ENCODE measurements around the gene GFOD1.
"Not testable (repeated sequence)": the region's sequence is repeated elsewhere in the genome, so short reads cannot be mapped to it uniquely, and the experiment has no call there.

The GFOD1 gene

DNA sequence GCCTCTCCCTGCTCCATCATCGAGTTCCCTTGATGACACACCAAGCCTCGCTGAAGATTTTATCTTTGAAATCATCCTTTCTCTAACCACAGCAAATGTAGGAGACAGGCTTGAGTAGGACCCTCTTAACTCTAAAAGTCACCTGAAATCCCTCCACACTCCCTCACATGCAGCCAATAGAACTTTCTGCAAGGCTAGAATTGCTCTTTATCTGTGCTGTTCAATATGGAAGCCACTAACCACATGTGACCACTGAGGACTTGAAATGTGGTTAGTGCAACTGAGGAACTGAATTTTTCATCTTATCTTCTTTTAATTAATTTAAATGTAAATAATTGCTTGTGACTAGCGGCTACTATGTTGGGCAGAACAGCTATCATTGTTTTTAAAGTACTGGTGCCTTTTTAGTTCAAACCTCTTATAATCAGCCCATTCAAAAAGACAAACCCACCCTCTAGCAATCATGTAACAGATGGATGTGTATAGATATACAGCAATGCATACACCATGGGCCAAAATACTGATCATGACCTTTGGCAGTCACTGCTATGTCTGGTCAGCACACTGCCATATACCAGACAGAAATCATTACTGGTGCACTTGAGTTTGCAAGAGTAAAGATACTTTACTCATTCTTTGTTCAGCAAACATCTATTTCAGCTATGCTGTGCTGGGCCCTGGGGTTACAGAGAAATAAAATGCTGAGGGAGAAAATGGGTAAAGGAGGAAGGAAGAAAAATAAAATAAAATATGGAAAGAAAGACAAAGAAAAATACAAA, 50.0 kb downstream of the GFOD1 start:
- DNase-seq = no peak

DNA sequence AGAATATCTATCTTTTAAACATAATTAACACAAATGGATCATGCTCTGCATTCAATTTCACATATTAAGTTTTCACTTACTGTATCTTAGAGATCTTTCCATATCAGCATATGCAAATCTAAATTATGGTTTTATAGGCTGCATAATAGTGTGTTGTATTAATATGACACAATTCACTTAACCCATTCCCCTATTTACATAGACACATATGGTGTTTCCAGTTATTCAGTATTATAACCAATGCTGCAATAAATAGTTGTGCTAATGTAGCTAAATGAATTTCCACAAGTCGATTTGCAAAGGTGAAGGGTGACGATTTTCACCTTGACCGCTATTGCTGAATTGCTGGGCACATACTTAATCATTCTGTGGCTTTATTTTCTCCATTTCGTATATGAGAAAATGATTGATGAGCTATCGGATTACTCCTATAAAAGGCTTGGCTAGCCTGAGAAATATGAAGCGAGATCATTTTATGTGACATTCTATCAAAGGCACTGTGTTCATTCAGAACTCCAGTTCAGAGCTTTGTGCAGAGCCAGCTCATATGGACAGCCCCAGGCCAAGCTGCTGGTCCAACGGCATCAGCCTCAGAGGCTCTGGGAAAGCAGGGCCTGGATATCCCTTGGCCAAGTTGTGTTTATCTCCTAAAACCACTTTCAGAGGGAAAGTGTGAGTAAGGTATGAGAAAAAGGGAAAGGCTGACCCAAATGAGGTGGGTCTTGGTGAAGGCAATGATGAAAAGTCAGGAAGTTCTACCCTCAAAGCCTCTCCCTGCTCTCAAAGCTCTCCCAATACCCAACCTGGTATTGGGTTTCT, 50.8 kb downstream of the GFOD1 start:
- no peak for DNase-seq

DNA sequence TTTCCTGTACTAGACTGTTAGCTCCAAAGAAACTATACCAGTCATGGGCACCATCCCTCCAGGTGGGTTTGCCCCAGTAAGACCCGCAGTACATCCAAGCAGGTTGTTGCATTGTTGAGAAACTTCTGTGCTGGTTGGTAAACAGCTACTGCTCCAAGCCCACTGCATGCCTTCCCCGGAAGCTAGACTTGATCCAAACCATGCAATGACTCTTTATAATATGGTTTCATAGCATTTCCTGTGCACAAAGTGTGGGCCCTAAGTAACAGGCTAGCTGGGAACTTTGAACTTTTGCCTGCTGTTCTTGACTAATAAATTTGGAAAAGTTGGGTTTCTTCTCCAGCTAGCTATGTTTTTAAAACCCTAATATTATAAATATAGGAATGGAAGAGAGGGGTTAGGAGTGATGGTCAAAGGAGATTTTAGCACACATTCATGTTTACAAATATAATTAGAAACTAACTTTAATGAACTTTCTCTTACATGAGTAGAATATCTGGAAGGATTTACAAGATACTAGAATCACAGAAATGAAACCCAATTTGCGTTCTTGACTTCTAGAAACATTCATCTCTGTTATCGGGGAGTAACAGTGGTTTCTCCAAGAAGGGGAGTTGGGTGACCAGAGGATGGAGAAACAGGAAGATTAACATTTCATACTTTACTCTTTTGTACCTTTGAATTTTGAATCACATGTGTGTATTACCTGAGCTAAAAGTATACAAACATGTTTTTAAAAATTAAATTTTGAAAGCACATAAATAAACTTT, 51.7 kb downstream of the GFOD1 start:
- DNase-seq = no peak

DNA sequence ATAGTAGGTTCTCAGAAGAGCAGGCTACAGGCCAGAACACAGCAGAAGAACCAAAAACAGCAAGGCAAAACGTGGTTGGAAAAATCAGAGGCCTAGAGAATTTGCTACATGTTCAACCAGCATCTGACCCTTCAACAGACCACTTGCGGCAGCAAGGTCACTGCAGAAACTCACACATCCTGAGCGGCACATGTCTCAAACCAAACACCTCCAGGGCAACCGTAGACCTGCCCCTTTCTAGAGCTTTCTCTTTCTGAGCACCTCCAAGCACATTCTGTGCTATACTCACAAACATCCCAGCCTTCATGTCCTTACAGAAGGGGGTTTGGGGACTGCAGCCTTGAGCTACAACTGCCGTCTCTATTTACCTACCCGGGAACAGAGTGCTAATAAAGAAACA, 52.6 kb downstream of the GFOD1 start:
- no peak for DNase-seq

DNA sequence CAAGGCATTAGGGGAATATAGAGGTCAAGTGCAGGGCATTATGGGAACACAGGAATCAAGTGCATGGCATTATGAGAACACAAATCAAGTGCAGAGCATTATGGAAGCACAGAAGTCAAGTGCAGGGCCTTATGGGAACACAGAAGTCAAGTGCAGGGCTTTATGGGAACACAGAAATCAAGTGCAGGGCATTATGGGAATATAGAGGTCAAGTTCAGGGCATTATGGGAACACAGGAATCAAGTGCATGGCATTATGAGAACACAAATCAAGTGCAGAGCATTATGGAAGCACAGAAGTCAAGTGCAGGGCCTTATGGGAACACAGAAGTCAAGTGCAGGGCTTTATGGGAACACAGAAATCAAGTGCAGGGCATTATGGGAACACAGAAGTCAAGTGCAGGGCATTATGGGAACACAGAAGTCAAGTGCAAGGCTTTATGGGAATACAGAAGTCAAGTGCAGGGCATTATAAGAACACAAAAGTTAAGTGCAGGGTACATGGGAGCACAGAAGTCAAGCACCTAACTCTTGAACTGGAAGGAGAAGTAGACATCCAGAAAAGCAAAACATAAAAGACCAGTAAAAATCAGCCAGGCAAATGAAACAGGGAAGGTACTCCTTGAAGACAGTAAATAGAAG, 53.1 kb downstream of the GFOD1 start:
- not testable (repeated sequence) for DNase-seq

DNA sequence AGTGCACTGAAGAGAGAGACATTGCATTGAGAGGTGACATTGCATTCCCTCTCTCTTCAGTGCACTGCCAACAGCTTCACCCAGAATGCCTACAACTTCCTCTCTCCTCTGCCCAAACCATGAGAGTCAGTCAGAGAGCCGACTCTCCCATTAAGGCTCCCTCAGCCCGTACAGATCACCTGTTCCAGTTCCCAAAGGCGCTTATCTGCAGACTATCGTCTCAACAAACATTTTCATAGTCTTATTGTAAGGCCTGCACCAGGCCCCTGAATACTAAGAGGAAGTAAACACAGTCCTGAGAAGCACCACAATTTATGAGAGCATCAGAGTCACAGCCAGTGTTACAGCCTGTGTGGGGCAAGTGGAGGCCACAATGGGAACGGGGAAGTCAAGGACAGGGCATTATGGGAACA, 53.7 kb downstream of the GFOD1 start:
- no peak for DNase-seq

DNA sequence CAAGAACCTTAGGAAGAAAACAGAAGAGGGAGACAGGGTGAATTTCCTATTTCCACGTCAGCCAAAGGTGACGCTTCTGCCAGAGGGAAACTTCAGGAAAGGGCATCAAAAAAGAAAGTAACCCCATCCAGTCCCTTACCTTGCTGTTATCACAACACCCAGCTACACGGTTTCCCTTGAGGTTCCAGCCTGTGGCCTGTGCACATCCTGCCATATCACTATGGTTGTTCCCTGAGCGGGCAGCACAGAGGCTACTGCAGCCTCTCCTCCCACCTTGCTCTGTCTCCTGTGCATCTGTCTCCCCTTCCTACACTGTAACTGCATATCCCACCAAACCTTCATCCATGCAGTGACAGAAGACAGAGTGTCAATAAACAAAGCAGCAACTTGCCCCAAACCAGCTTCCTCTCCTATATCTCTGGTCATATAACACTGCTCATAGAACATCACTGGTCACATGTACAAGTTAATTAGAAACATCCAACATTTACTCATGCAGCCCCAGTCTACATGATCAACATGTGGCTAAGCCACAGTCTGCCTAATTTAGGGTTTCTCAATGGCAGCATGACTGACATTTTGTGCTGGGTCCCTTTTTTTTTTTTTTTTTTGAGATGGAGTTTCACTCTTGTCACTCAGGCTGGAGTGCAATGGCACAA, 54.7 kb downstream of the GFOD1 start:
- DNase-seq = no peak

DNA sequence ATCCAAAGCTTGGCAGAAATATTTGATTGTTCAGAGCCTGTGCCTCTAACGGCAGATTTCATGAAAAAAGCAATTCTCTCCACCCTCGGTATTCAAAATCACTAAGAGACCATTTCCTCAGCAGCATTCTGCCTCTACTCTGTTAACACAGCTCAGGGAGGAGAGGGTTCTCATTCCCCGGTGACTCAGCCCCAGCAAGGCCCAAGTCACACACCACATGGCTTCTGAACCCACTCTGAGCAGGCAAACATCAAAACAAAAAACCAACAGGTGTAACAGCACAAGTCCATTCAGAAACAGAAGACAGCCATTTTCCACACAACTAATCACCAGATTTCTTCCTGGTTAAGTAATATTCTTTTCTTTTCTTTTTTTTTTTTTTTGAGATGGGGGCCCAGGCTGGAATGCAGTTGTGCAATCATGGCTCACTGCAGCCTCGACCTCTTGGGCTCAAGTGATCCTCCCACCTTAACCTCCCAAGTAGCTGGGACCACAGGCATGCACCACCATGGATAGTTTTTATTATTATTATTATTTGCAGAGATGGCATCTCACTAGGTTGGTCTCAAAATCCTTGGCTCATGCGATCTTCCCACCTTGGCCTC, 55.4 kb downstream of the GFOD1 start:
- DNase-seq = no peak

DNA sequence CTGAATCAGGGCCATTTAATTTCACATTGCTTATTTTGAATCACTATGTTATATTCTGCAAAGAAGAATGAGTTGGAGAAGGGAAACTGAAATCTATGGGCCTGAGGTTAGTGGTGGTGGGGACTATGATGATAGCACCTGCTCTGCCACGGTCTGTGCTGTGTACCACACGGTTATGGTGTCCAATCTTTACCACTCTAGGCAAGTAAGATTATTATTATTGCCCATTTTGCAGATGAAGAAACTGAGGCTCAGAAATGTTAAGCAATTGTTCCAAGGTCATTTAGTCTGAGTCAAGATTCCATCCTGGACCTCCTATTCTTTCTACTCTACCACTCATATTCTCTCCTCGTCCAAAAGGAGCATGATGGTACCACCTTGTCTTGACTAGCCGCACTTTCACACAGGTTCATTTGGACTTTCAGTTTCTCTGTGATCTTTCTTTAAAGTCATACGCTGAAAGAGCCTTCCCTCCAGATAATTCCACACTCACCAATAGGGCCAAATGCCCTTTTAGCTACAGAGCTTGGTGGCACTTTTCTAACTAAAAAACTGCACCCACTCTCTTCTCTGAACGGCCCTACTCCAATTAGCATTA, 56.2 kb downstream of the GFOD1 start:
- DNase-seq = no peak

DNA sequence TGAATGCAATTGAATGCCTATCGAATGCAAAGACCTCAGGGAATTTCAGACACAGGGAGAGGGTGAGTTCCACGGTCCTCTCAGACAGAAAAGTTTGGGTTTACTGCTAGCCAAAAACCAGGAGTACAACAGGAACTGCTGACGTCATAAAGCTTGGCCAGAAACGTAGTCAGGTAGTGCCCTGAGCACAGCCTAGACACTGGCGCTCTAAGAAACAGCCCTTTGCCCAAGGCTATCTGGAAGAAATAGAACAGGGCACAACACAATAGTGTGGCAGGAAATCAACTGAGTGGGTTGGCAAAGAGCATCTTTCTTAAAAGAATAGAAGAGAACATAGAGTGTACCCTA, 58.0 kb downstream of the GFOD1 start:
- no peak for DNase-seq

DNA sequence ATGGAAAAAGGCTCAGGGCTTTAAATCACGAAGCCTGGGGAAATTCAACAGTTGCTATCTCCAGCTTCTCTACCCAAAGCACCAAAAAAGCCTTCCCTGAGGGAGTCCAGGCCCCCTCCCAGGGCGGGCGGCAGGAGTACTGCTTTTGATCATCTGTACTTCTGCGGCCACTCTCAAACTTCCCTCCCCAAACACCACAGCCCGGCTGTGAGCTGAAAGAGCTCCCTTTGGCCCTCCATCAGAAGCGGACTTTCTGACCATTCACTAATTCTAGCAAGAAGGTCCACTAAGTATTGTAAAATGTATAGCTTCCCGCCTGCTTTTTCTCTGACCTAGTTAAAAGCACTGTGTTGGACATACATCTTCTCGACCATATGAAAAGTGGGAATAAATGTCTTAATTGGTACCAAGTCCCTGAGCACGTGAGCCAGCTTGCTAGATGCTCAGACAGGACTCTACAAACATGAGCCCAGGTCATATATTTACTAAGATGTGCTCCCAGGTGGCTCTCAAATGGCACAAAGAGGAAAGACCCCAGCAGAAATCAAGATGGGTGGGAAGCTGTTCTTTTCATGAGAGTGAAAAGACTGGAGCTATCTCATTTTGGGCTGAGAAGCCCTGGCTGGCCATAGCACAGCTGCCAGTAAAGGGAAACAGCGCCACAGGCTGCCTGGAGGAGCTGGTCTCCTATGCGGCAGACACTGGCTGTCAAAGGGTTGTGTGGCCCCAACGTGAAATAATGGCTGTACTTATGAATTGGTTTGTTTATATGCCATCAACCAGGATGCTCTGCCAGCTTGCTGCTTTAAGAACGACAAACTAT, 58.6 kb downstream of the GFOD1 start:
- DNase-seq = no peak

DNA sequence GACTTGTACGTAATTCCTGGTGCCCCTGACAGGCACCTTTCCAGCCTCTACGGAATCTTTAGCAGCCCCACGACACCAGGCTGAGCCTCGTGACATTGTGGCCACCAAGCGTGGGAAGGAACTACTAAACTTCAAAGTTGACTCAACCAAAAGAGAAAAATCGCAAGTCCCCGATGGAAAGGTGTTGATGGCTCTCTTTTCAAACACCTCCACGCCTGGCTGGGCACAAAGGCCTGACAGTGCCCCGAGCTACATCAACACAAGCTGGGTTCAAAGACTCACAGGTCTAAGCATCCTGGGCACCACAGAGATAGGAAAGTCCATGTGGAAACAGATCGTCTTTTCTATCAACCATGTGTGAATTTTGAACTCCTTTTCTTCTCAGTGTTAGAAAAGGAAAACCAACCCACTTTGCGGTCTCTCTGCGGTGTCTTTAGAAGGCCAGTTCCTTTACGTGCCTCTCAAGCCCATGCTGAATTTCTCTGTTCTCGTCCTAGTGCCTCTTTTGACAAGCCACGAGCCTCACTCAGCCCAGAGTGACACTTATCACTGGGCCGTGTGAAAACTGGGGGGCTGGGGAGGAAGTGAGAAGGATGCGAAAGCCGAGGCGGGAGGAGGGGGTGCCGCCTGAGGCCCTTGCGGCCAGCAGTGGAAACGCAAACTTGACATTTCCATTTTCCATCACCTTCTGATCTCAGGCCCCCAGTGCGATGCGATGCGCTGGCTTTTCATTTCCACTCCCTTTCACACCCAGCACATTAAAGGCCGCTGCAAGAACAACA, 59.4 kb downstream of the GFOD1 start:
- no peak for DNase-seq

DNA sequence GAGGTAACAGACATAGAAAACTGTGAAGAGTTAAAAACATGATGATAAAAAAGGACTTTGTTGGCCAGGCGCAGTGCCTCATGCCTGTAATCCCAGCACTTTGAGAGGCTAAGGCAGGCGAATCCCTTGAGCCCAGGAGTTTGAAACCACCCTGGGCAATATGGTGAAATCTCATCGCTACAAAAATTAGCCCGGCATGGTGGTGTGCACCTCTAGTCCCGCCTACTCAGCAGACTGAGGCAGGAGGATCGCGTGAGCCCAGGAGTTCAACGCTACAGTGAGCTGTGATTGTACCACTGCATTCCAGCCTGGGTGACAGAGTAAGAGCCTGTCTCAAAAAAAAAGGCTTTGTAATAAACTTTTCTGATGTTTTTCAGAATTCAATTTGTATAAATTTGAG, 60.1 kb downstream of the GFOD1 start:
- DNase-seq = no peak

DNA sequence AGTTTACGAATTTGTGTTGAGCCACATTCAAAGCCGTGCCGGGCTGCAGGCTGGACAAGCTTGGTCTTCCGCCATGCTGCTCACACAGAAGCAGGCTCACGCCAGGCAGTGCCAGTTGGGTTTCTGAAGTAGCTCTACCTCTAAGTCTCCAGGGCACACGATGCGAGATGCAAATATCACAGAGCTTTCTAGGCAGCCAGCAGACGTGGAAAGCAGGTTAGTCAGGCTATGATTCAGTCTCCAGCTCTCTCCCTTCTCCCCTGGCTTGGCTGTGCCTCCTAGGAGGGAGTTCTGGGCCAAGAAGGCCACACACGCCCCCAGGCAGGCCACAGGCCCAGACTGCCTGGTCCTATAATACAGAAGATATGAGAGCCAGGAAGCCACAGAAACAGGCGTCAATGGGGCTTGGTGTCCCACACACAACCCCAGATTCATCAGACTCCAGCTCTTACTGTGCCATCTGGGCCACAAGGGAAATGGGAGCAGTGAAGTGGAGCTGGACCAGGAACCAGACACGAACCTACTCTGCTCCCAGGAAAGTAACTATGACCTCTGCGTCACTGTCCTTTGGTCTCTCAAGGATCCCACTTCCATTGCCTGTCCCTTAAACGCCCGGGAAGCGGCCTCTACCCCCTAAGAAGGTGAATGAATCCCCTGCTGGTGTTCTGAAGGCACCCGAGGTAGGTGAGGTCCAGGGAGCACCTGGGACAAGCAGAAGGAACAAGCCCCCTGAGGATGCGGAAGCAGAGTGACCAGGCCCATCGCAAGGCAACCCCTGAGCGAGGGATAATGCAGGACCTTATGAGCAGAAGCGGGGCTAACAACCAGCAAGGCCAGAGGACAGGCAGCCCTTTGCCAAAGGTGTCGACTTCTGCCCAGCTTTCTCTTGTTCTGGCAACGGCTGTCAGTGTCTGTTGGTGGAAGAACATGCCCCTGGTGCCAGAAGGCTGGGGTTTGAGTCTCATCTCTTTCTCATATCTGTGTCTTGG, 61.2 kb downstream of the GFOD1 start:
- DNase-seq = no peak

DNA sequence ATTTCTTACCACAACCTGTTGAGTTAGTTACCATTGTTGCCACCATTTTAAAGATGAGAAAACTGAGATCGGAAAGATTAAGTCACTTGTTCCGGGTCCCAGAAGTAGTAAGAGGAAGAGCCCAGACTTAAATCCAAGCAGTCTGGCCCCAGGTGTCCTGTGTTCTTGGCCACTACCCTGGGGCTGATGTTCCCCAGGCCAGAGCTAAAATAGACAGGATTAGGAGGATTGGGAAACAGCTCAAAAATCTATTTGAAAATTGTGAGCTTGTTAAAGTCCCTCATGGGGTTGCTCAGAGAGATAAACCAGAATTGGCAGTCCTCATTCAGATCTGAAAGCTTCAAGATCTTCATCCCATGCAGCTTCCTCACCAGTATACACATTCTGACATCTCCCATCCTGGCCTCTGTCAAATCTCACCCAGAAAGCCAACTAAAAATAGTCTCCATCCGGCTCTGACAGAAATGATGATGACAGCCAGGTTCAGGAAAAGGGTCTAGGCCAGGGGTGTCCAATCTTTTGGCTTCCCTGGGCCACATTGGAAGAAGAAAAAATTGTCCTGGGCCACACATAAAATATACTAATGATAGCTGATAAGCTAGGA, 62.0 kb downstream of the GFOD1 start:
- DNase-seq = no peak

DNA sequence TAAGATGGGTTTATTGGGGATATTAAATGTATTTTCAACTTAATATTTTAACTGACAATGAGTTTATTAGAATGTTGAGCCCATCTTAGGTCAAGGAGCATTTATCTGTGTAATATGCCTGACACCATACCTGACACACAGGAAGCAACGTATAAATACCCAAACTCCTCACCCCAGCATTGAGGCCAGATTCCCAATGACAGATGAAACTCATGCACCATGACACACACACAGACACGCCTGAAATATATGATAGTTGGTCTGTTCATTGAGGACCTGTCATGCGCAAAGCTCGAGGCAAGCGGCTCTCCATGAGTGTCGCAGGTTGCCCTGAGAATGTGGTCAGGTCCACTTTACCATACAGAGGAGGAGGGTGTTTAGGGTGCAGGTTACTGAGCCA, 64.1 kb downstream of the GFOD1 start:
- no peak for DNase-seq

DNA sequence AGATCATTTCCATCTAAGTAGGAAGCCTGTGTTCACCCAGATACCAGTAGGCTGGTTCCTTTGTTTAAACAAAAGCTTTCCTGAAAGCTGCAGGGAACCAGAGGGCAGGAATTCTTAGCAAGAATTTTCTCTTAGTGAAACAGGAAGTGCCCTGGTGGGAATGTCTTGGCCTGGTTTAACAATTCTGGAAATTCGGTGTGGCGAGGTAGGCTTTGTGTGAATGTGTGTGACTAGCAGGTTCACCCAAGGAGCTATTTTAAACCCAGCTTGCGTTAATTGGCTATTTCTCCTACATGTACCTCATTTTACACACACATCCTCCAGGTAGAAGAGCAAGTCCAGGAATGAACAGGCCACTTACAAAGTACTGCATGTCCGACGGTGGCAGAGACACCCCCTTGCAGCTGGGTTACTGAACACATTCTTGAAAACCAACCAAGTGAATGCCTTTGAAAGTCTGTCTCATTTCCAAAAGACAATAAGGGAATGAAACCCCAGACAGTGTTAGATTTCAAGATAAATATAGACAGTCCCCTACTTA, 64.6 kb downstream of the GFOD1 start:
- no peak for DNase-seq
